Cardiac atrium fibroblast (primary cell): ENCODE results near the gene SMIM11. TPM values are rescaled to one million over a fixed set of nuclear protein-coding genes. Genes with fewer than 3 reads are reported as not detected.

Source experiments
- total RNA-seq: library from RNA; depleted of rRNA; stranded (reverse); fragments of >200 nt; gene quantifications from 2 replicates; pipeline ENCODE4 v1.2.3, GENCODE V29; 2015

SMIM11 gene
- total RNA-seq, result 0.54 and 14.6 TPM in 2 replicates

GRCh38 chr21:34374940-34375618, at the start of gene SMIM11:
Gene SMIM11, plus strand, starts transcription at chr21:34375507. Its CDS starts 3,998 bp downstream, at chr21:34379505.

GRCh38 chr21:34363733-34364132, 11.6 kb upstream of the SMIM11 start, which contains the start of gene KCNE2:
Gene KCNE2, plus strand, starts transcription at chr21:34364006. Its CDS starts 6,473 bp downstream, at chr21:34370479.

GRCh38 chr21:34423805-34424204, 48.5 kb downstream of the SMIM11 start, which contains the start of gene SMIM34:
Gene SMIM34, minus strand, starts transcription at chr21:34423951. Its CDS starts 112 bp downstream, at chr21:34423839.

Other genes with a start within 250 kb of the SMIM11 start
- gene KCNE2, start 11.5 kb upstream of the SMIM11 start, total RNA-seq, result not detected in 2 replicates
- gene SMIM34, start 48.4 kb downstream of the SMIM11 start, total RNA-seq, result not detected in 2 replicates
- gene KCNE1, start 136.7 kb downstream of the SMIM11 start, total RNA-seq, result not detected in 2 replicates
- 31.8 and 36.3 TPM in 2 replicates for gene RCAN1, start 239.6 kb downstream of the SMIM11 start, total RNA-seq